Kidney (tissue), 14 donors: Measurements from ENCODE around the gene AFTPH. TPM values are rescaled to one million over a fixed set of nuclear protein-coding genes. Genes with fewer than 3 reads are reported as not detected.

Source experiments
- DNase-seq, 5 donors: peaks; one replicate each; pipeline ENCODE4 v3.0.0-alpha.2; 2013 to 2020
- FAIRE-seq: peaks from 2 replicates; lab custom pipeline; 2012; peaks lifted over from hg19 to GRCh38; lab: Jason Lieb, UNC
- H3K27ac ChIP-seq, 2 donors: one replicate each; pipeline ENCODE4 v1.7.0; 2013; ENCODE audit warnings: low read depth in 2 of 2, low read length in 2 of 2, inconsistent platforms in 1 of 2
- H3K27me3 ChIP-seq: one replicate; pipeline ENCODE4 v1.7.1; 2013; ENCODE audit warnings: low read length, inconsistent platforms; ENCODE audit not compliant: control insufficient read depth, insufficient read depth
- H3K36me3 ChIP-seq, 3 donors: one replicate each; pipeline versions ENCODE4 v1.7.0 to v1.7.1; 2013; ENCODE audit warnings: low read length in 3 of 3, control low read depth in 1 of 3, inconsistent platforms in 1 of 3; ENCODE audit not compliant: insufficient read depth in 3 of 3, control insufficient read depth in 2 of 3
- H3K4me1 ChIP-seq, 3 donors: one replicate each; pipeline versions ENCODE4 v1.7.0 to v1.7.1; 2013; ENCODE audit warnings: low read length in 3 of 3, inconsistent platforms in 1 of 3, low read depth in 1 of 3; ENCODE audit not compliant: control insufficient read depth in 2 of 3, insufficient read depth in 2 of 3
- H3K4me3 ChIP-seq, 3 donors: one replicate each; pipeline versions ENCODE4 v1.7.0 to v1.8.1; 2013; ENCODE audit warnings: low read length in 3 of 3, control low read depth in 1 of 3, inconsistent platforms in 1 of 3
- H3K9ac ChIP-seq, 3 donors: one replicate each; pipeline versions ENCODE4 v1.7.0 to v1.7.1; 2013; ENCODE audit warnings: low read length in 3 of 3, control low read depth in 1 of 3, inconsistent platforms in 1 of 3
- H3K9me3 ChIP-seq, 3 donors: one replicate each; pipeline versions ENCODE4 v1.7.0 to v1.7.1; 2013; ENCODE audit warnings: low read length in 3 of 3, control low read depth in 1 of 3, inconsistent platforms in 1 of 3; ENCODE audit not compliant: control insufficient read depth in 2 of 3, insufficient read depth in 1 of 3
- intact Hi-C: fragments of 100-400 bp; cut with DNase I; formaldehyde crosslinking; loops from one replicate; pipeline ENCODE4 v1.11.1; 2022
- polyA plus RNA-seq: library from polyadenylated mRNA; stranded (reverse); fragments of 350-450 nt; fragmentation: Illumina TruSeq; extraction: RNeasy Lipid Tissue Mini Kit (QIAGEN cat#74804); gene quantifications from one replicate; pipeline ENCODE4 v1.2.3, GENCODE V29; 2014; ENCODE audit warnings: low read depth, low replicate concordance; ENCODE audit not compliant: insufficient read depth
- total RNA-seq: library from RNA; stranded (reverse); fragmentation: NEBNext Ultra II Directional; extraction: Animal tissue kit (Norgen Biotek cat#: 25700); gene quantifications from one replicate; pipeline ENCODE4 v1.2.1, GENCODE V29; 2021
- TF ChIP-seq, protein P1 (sequence below): IDR thresholded peaks from 3 replicates; pipeline ENCODE4 v1.5.1; 2012; ENCODE audit warnings: mild to moderate bottlenecking, moderate library complexity, borderline replicate concordance; ENCODE audit not compliant: insufficient read depth; ENCODE audit errors: extremely low read depth
- donor health status: control.
- donor health status: control.
- donor health status: control.
- donor health status: control.
- donor health status: control.
- donor health status: DM: yes; HTN: yes; CAD: no.
- donor health status: Normal renal cell carcinoma (clear cell type).

AFTPH gene
- total and polyA plus RNA-seq, 2 donors from 2014 or later = 41.2 to 44.6 TPM

DNA sequence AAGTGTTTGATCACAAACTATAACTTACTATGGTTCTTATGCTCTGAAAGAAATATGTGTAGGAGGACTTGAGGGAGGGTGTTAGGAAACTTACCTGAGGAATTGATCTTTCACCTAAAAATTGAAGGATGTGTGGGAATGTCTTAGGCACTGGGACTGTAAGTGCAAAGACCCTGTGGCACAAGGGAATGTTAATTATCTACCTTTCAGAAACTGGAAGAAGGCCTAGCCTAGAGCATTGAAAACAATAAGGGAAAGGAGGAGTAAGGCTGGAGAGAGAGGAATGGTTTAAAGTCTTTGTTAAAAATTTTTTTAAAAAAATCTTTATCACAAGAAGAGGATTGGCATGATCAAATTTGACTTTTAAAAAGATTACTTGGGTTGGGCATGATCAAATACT lies 7.9 kb downstream of the AFTPH start:
- Histone ChIP-seq H3K27me3 (no peaks in the 10 kb centered on the region), H3K4me3 (no peak overlapping the region), H3K9me3 (no peaks in the 10 kb centered on the region), H3K27ac (no peak overlapping the region), H3K36me3 (no peaks in the 10 kb centered on the region), H3K9ac (no peak overlapping the region), H3K4me1 (peaks cover 0 to 3% (median 2%) of the 10 kb centered on the region in 3 donors)
- FAIRE-seq (no peak), DNase-seq (no peak)
- intact Hi-C loops = no loop called here
- TF ChIP-seq, protein P1, sequence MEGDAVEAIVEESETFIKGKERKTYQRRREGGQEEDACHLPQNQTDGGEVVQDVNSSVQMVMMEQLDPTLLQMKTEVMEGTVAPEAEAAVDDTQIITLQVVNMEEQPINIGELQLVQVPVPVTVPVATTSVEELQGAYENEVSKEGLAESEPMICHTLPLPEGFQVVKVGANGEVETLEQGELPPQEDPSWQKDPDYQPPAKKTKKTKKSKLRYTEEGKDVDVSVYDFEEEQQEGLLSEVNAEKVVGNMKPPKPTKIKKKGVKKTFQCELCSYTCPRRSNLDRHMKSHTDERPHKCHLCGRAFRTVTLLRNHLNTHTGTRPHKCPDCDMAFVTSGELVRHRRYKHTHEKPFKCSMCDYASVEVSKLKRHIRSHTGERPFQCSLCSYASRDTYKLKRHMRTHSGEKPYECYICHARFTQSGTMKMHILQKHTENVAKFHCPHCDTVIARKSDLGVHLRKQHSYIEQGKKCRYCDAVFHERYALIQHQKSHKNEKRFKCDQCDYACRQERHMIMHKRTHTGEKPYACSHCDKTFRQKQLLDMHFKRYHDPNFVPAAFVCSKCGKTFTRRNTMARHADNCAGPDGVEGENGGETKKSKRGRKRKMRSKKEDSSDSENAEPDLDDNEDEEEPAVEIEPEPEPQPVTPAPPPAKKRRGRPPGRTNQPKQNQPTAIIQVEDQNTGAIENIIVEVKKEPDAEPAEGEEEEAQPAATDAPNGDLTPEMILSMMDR = no peak

DNA sequence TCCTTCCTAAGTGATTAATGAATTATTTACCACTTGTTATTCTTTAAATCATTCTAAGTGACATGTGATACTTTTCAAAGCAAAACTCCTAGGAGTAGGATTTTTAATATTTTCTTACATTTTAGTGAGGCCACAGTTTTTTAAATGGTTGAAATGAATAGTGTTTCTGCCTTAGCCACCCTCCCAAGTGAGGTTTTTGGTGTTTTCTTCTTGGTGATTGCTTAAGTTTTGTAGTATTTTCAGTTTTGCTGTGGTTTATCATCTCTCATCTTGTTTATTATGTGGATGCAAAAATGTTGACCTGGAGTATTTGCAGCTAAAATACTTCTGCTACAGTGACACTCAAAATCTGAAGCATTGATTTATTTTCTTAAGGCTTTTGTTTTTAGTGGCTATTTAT lies 9.8 kb downstream of the AFTPH start:
- H3K27me3 ChIP-seq = no peaks in the 10 kb centered on the region
- TF ChIP-seq, protein P1 = no peak
- peaks cover 0 to 9% (median 2%) of the 10 kb centered on the region in 3 donors for H3K4me1 ChIP-seq
- H3K9me3 ChIP-seq = no peaks in the 10 kb centered on the region
- FAIRE-seq = no peak
- H3K9ac ChIP-seq = no peak overlapping the region
- H3K36me3 ChIP-seq = no peaks in the 10 kb centered on the region
- H3K4me3 ChIP-seq = peak overlapping the region in 1 of 3 donors; percentile 18
- no peak for DNase-seq
- H3K27ac ChIP-seq = no peak overlapping the region
- intact Hi-C loops = no loop called here

DNA sequence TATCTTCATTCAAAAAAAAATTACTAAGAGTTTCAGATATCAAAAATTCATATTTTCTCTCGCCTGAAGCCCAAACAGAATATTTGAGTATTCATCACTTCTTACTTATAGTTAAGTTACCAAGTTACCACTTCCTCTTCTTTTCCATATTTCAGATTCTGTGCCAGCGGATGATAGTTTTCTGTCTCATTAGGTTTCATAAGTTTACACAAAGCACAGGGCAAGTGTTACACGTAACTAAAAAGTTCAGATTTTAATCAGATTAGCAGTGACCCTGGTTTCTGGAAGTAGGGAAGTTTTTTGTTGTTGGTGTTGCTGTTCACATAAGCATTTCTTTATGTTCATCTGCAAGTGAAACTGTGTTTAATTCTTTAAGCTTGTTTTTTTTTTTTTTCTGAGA lies 10.2 kb downstream of the AFTPH start:
- Histone ChIP-seq H3K27ac (no peak overlapping the region), H3K27me3 (no peaks in the 10 kb centered on the region), H3K9ac (no peak overlapping the region), H3K4me3 (no peak overlapping the region), H3K36me3 (no peaks in the 10 kb centered on the region), H3K4me1 (peaks cover 0 to 10% (median 2%) of the 10 kb centered on the region in 3 donors), H3K9me3 (no peaks in the 10 kb centered on the region)
- FAIRE-seq (peak; percentile 38), DNase-seq (no peak)
- intact Hi-C loops = no loop called here
- TF ChIP-seq, protein P1 = no peak

DNA sequence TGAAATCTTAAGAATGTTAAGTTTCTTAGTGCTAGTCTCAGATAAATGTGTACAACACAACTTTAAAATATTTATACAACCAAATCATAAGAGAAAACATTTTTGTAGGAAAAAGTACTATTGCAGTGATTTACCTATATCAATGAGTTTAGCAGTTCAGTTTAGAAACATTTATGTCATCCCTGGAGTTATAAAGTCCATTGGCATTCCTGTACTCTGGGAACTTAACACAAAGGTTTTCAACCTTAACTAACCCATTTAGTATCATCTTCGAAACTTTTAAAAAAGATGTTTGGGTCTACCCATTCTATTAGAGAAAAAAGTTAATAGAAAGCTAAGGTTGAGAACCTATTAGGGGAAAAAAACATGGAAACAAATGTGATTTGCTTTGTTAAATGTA lies 10.9 kb downstream of the AFTPH start:
- Histone ChIP-seq H3K4me1 (peaks cover 0 to 16% (median 2%) of the 10 kb centered on the region in 3 donors), H3K4me3 (no peak overlapping the region), H3K27me3 (no peaks in the 10 kb centered on the region), H3K9me3 (no peaks in the 10 kb centered on the region), H3K27ac (no peak overlapping the region), H3K9ac (no peak overlapping the region), H3K36me3 (no peaks in the 10 kb centered on the region)
- TF ChIP-seq, protein P1 = no peak
- intact Hi-C loops = no loop called here
- FAIRE-seq (no peak), DNase-seq (no peak)
